Activated naive CD4-positive, alpha-beta T cell treated with anti-CD3 and anti-CD28 coated beads, Interleukin-2, amount 10 ng/mL, durations not matched to agents 7 days and 5 days (primary cell): ENCODE results near the gene OXTR.
A peak's percentile ranks its signal among the peaks of the same experiment; 100 is the strongest.

Source experiments
- CTCF ChIA-PET: fragments of 350-600 bp; sonication (Branson Sonifier 250); formaldehyde crosslinking; loops from one replicate; lab custom pipeline; 2021; ENCODE audit warnings: antibody characterized with exemption; lab: Charles Lee
- DNase-seq: peaks from one replicate; pipeline ENCODE4 v3.0.0-alpha.2; 2020
- H3K27ac Mint-ChIP-seq: one replicate; pipeline ENCODE4 v1.8.0; 2021; ENCODE audit warnings: mild to moderate bottlenecking, moderate library complexity, mixed read lengths
- H3K27me3 Mint-ChIP-seq: one replicate; pipeline ENCODE4 v1.8.0; 2021; ENCODE audit warnings: mild to moderate bottlenecking, mixed read lengths
- H3K36me3 Mint-ChIP-seq: one replicate; pipeline ENCODE4 v1.8.0; 2021; ENCODE audit warnings: mixed read lengths
- H3K4me1 Mint-ChIP-seq: one replicate; pipeline ENCODE4 v1.8.0; 2021; ENCODE audit warnings: mixed read lengths
- H3K4me3 Mint-ChIP-seq: one replicate; pipeline ENCODE4 v1.8.0; 2021; ENCODE audit warnings: mild to moderate bottlenecking, moderate library complexity, mixed read lengths
- H3K9me3 Mint-ChIP-seq: one replicate; pipeline ENCODE4 v1.8.0; 2021; ENCODE audit warnings: mixed read lengths

Gene OXTR

GRCh38 chr3:8777201-8777977, 8.0 kb upstream of the OXTR start:
- CTCF ChIA-PET, result interaction anchor here (3.1 kb wide), 1 partner anchor 8 kb away, joined by 11 read pairs; the partner anchor contains the start of gene OXTR
- H3K9me3 Mint-ChIP-seq, result no peaks in the 10 kb centered on the region
- no peak overlapping the region for H3K27ac Mint-ChIP-seq
- H3K4me1 Mint-ChIP-seq, result no peaks in the 10 kb centered on the region
- H3K36me3 Mint-ChIP-seq, result no peaks in the 10 kb centered on the region
- DNase-seq, result no peak
- H3K27me3 Mint-ChIP-seq, result no peaks in the 10 kb centered on the region
- H3K4me3 Mint-ChIP-seq, result no peak overlapping the region

- no peaks in the 10 kb centered on the region for H3K9me3 Mint-ChIP-seq
- DNase-seq, result no peak
- no peaks in the 10 kb centered on the region for H3K36me3 Mint-ChIP-seq
- no peak overlapping the region for H3K4me3 Mint-ChIP-seq
- H3K27ac Mint-ChIP-seq, result no peak overlapping the region
- CTCF ChIA-PET, result no interaction called here
- H3K4me1 Mint-ChIP-seq, result no peaks in the 10 kb centered on the region
- H3K27me3 Mint-ChIP-seq, result no peaks in the 10 kb centered on the region
These were observed 7.0 kb upstream of the OXTR start for GRCh38 chr3:8776406-8776805.

- no peaks in the 10 kb centered on the region for H3K9me3 Mint-ChIP-seq
- DNase-seq, result no peak
- CTCF ChIA-PET, result no interaction called here
- H3K27ac Mint-ChIP-seq, result no peak overlapping the region
- no peaks in the 10 kb centered on the region for H3K4me1 Mint-ChIP-seq
- no peak overlapping the region for H3K4me3 Mint-ChIP-seq
- H3K36me3 Mint-ChIP-seq, result no peaks in the 10 kb centered on the region
- H3K27me3 Mint-ChIP-seq, result peaks cover 2% of the 10 kb centered on the region
These were observed 6.2 kb upstream of the OXTR start for GRCh38 chr3:8775602-8776001.

DNA sequence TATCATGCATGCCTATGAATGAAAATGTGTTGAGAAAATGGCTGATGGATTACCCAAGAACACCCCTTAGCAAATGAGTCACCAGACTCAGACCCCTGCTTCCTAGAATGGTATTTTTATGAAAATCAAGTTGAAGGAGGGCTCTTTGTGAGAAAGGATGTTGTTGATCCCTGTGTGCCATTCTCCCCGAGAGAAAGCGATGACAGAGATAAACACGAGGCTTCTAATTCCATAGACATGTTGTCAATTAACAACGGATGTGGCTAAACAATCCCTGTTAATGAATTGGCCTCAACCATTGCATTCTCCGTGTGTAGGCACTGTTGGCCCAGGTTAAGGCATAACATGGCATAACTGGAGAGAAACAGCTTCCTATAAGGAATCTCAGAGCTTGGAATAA, 5.8 kb upstream of the OXTR start:
- H3K27ac Mint-ChIP-seq, result no peak overlapping the region
- no peak for DNase-seq

GRCh38 chr3:8773941-8774542, 4.6 kb upstream of the OXTR start:
- Mint-ChIP-seq H3K27ac (no peak overlapping the region), H3K36me3 (no peaks in the 10 kb centered on the region), H3K4me1 (peaks cover 7% of the 10 kb centered on the region), H3K27me3 (peaks cover 18% of the 10 kb centered on the region), H3K9me3 (no peaks in the 10 kb centered on the region), H3K4me3 (no peak overlapping the region)
- no peak for DNase-seq
- CTCF ChIA-PET, result no interaction called here

More for the DNA sequence above, 5.8 kb upstream of the OXTR start:
- H3K36me3 Mint-ChIP-seq, result no peaks in the 10 kb centered on the region
- no peak overlapping the region for H3K4me3 Mint-ChIP-seq
- CTCF ChIA-PET, result no interaction called here
- no peaks in the 10 kb centered on the region for H3K4me1 Mint-ChIP-seq
- peaks cover 6% of the 10 kb centered on the region for H3K27me3 Mint-ChIP-seq
- H3K9me3 Mint-ChIP-seq, result no peaks in the 10 kb centered on the region

DNA sequence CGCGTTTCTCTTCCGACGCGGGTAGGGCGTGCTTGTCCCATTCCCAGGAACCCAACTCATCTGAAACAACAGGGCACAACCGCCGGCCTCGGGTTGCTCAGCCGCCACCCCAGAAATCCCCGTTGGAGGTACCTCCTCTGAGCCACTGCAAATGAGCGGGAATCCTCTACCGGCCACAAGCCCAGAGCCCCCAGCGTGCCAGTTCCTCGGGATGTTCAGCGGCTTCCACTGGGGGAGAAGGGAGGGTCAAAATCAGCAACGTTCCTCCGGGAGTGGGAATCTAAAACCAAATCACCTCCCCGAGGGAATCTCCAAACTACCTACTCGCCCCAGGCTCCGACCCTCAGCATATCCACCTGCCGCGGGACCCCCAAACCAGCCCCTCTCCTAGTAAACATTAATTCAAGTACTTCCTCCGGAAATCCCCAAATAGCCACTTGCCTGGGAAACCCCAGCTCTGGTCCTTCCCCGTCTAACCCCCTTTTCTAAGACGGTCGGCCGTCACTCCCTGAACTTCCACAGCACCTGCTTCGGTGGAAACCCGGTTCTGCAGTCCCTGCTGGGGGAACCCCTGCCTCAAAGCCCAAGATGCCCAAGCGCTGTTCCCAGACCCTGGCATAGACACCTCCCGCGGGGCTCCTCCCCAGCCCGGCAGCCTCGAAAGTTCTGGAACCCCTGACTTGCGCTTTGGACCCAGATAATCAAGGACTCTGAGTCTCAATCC, 887 bp downstream of the OXTR start:
- Mint-ChIP-seq H3K27me3 (peaks cover 57% of the 10 kb centered on the region), H3K27ac (no peak overlapping the region), H3K4me3 (no peak overlapping the region), H3K4me1 (peaks cover 14% of the 10 kb centered on the region), H3K36me3 (no peaks in the 10 kb centered on the region), H3K9me3 (no peaks in the 10 kb centered on the region)
- DNase-seq, result no peak
- CTCF ChIA-PET, result interaction anchor here (1.0 to 1.4 kb wide), 8 partner anchors 8 to 535 kb away, joined by 3 to 6 read pairs (median 3); no protein-coding TSS in a partner anchor

DNA sequence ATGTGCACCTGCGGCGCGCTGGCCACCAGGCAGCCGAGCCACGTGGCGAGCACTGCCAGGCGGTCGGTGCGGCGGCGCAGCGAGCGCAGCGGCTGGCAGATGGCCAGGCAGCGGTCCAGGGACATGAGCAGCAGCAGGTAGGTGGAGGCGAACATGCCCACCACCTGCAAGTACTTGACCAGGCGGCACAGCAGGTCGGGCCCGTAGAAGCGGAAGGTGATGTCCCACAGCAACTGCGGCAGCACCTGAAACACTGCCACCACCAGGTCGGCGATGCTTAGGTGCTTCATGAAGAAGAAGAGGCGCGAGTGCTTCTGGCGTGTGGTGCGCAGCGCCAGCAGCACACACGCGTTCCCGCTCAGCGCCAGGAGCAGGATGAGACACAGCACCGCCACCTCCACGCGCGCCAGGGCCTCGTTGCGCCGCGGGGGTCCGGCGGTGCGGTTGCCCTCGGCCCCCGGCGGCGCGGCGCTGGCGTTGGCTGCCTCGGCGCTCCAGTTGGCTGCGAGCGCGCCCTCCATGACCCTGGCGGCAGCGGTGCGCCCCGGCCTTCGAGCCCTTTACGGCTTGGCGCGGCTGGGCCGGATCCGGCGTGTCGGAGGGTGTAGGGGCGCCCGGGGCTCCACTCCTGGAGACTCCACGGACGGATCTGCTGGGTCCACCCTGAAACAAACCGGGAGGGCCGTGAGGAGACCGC, 1.6 kb downstream of the OXTR start:
- CTCF ChIA-PET, result interaction anchor here (1.4 kb wide), 1 partner anchor 104 kb away, joined by 6 read pairs; no protein-coding TSS in a partner anchor
- Mint-ChIP-seq H3K4me3 (no peak overlapping the region), H3K4me1 (peaks cover 14% of the 10 kb centered on the region), H3K36me3 (no peaks in the 10 kb centered on the region), H3K27me3 (peaks cover 57% of the 10 kb centered on the region), H3K9me3 (no peaks in the 10 kb centered on the region), H3K27ac (no peak overlapping the region)
- DNase-seq, result peak; percentile 43

DNA sequence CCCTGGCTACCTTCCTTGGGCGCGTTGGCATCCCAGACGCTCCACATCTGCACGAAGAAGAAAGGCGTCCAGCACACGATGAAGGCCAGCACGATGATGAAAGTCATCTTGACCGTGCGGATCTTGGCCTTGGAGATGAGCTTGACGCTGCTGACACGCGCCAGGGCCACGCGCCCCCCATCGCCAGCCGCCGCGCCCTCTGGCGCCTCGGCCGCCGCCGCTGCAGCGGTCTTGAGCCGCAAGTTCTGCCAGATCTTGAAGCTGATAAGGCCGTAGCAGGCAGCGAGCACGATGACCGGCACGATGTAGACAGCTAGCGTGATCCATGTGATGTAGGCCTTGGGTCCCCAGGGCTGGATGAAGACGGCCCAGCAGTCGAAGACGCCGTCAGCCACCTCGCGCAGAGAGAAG, 2.2 kb downstream of the OXTR start:
- no peaks in the 10 kb centered on the region for H3K36me3 Mint-ChIP-seq
- CTCF ChIA-PET, result no interaction called here
- H3K4me1 Mint-ChIP-seq, result peaks cover 14% of the 10 kb centered on the region
- H3K4me3 Mint-ChIP-seq, result no peak overlapping the region
- no peak overlapping the region for H3K27ac Mint-ChIP-seq
- DNase-seq, result no peak
- peaks cover 57% of the 10 kb centered on the region for H3K27me3 Mint-ChIP-seq
- H3K9me3 Mint-ChIP-seq, result no peaks in the 10 kb centered on the region

DNA sequence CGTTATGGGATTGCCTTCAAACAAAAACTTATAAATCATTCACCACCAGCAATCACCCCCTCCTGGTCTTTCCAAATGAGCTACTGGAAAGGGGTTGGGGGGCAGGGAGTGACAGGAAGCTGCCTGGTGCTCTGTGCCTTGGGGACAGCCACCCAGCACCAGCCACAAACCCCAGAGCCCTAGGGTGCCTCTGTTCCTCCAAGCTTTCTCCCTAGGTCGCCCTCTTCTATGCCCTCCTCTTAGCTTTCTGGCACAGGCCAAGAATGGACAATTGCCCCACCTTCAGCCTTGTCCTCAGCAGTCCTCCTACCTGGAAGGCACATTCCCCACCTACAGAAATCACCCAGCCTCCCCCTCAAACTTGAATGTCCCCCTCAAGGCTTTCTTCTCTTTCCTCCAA, 3.3 kb downstream of the OXTR start:
- no peak overlapping the region for H3K4me3 Mint-ChIP-seq
- peaks cover 14% of the 10 kb centered on the region for H3K4me1 Mint-ChIP-seq

DNA sequence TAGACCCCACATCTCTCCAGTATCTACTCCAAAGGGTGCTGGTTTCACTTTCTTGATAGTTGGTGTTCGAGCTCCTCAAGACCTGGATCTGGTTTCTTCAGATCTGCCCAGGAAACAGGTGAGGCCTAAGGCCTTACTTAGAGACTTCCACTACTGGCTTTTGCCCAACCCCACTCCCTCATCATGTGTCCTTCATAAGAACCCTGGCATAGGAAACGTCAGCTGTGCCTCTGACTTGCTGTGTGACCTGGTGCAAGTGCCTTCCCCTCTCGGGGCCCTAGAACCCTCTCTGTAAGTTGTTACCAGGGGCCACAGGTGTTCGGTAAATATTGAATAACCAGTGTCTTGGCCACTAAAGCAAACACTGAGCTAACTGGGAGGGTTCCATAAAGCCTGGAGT, 3.9 kb downstream of the OXTR start:
- Mint-ChIP-seq H3K36me3 (no peaks in the 10 kb centered on the region), H3K27ac (no peak overlapping the region), H3K27me3 (peaks cover 58% of the 10 kb centered on the region), H3K4me3 (no peak overlapping the region), H3K4me1 (peaks cover 14% of the 10 kb centered on the region), H3K9me3 (no peaks in the 10 kb centered on the region)
- DNase-seq, result no peak
- CTCF ChIA-PET, result interaction anchor here (1.0 kb wide), 1 partner anchor 538 kb away, joined by 3 read pairs; no protein-coding TSS in a partner anchor

More for the DNA sequence above, 3.3 kb downstream of the OXTR start:
- CTCF ChIA-PET, result no interaction called here
- Mint-ChIP-seq H3K36me3 (no peaks in the 10 kb centered on the region), H3K27ac (no peak overlapping the region), H3K27me3 (peaks cover 58% of the 10 kb centered on the region), H3K9me3 (no peaks in the 10 kb centered on the region)
- no peak for DNase-seq

GRCh38 chr3:8764528-8764927, 4.9 kb downstream of the OXTR start:
- peaks cover 48% of the 10 kb centered on the region for H3K27me3 Mint-ChIP-seq
- CTCF ChIA-PET, result interaction anchor here (1.0 kb wide), 1 partner anchor 539 kb away, joined by 3 read pairs; no protein-coding TSS in a partner anchor
- H3K27ac Mint-ChIP-seq, result no peak overlapping the region
- H3K4me1 Mint-ChIP-seq, result peaks cover 12% of the 10 kb centered on the region
- H3K36me3 Mint-ChIP-seq, result no peaks in the 10 kb centered on the region
- H3K9me3 Mint-ChIP-seq, result no peaks in the 10 kb centered on the region
- DNase-seq, result no peak
- H3K4me3 Mint-ChIP-seq, result no peak overlapping the region

DNA sequence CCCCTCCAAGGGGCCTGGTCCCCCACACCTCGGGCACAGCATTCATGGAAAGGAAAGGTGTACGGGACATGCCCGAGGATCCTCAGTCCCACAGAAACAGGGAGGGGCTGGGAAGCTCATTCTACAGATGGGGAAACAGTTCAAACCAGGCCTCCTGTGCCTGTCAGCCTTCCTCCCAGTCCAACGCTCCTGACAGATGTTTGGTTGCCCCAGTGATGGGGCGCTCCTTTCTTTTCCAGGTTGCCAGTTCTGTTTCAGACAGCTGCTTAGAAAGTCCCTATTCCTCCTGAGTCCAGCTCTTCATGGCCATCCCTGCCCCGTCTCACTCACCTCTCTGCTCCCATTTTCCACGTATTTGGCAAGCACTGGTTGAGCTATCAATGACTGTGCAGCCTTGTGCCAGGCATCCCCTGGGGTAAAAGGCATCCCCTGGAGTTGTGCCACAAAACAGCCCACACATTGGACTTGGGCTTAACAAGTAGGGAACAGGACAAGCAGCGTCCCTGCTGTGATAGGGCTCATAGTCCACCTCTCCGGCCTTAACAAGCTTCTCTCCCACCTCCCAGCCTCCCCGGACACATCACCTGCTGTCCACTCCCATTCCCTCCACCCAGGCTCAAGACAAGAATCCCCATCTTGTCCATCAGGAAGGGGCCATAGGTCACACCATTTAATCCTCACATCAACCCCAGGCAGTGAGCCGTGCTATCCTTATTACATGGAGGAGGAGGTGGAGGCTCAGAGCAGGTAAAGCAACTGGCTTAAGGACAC, 6.6 kb downstream of the OXTR start:
- Mint-ChIP-seq H3K36me3 (no peaks in the 10 kb centered on the region), H3K27me3 (peaks cover 30% of the 10 kb centered on the region), H3K9me3 (no peaks in the 10 kb centered on the region), H3K4me3 (no peak overlapping the region), H3K27ac (no peak overlapping the region), H3K4me1 (no peaks in the 10 kb centered on the region)
- CTCF ChIA-PET, result no interaction called here
- no peak for DNase-seq

DNA sequence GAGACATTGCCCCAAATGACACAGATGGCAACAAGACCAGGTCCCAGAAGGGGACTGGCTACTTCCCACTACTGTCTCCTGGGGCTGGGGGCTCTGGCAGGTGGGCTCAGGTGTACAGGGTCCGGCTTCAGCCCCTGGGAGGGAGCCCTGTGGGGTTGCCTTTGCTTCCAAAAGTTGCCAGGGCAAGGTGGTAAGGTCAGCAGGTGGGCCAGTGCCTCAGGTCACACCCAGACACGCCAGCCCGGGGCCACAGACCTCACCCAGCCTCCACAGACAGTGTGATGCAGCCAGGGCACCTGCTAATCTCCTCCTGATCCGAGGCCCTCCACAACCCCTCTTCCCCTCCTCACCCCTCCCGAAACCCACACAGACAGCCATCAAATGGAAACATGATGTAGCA, 7.5 kb downstream of the OXTR start:
- Mint-ChIP-seq H3K27me3 (peaks cover 21% of the 10 kb centered on the region), H3K4me3 (no peak overlapping the region), H3K27ac (no peak overlapping the region), H3K36me3 (no peaks in the 10 kb centered on the region), H3K4me1 (no peaks in the 10 kb centered on the region), H3K9me3 (no peaks in the 10 kb centered on the region)
- CTCF ChIA-PET, result no interaction called here
- DNase-seq, result no peak
